Liver (tissue), 9 donors: ENCODE measurements around the gene FKBP5. TPM values are rescaled to one million over a fixed set of nuclear protein-coding genes. Genes with fewer than 3 reads are reported as not detected.

ENCODE experiments used
- DNase-seq: peaks from one replicate; pipeline ENCODE4 v3.0.0-alpha.2; 2017; ENCODE audit warnings: low spot score
- H3K27ac ChIP-seq, 2 donors: one replicate each; pipeline ENCODE4 v1.7.0; 2013; ENCODE audit warnings: inconsistent platforms in 2 of 2, low read length in 2 of 2, control low read depth in 1 of 2, low read depth in 1 of 2, mild to moderate bottlenecking in 1 of 2
- H3K27me3 ChIP-seq, 4 donors: one replicate each; pipeline versions ENCODE4 v1.6.1 to v1.7.0; 2013; ENCODE audit warnings: low read length in 3 of 4, inconsistent platforms in 1 of 4, mild to moderate bottlenecking in 1 of 4, moderate library complexity in 1 of 4; ENCODE audit not compliant: control insufficient read depth in 4 of 4, insufficient read depth in 4 of 4
- H3K36me3 ChIP-seq, 4 donors: one replicate each; pipeline versions ENCODE4 v1.6.1 to v1.7.0; 2013; ENCODE audit warnings: low read length in 3 of 4, mild to moderate bottlenecking in 3 of 4, low read depth in 1 of 4, moderate library complexity in 1 of 4; ENCODE audit not compliant: control insufficient read depth in 4 of 4, insufficient read depth in 3 of 4
- H3K4me1 ChIP-seq, 4 donors: one replicate each; pipeline versions ENCODE4 v1.6.1 to v1.7.0; 2013; ENCODE audit warnings: low read length in 3 of 4, mild to moderate bottlenecking in 3 of 4, moderate library complexity in 1 of 4; ENCODE audit not compliant: control insufficient read depth in 4 of 4, insufficient read depth in 4 of 4
- H3K4me3 ChIP-seq, 3 donors: one replicate each; pipeline versions ENCODE4 v1.6.1 to v1.7.0; 2013; ENCODE audit warnings: low read length in 3 of 3, control low read depth in 1 of 3, low read depth in 1 of 3, mild to moderate bottlenecking in 1 of 3
- H3K9ac ChIP-seq, 2 donors: one replicate each; pipeline ENCODE4 v1.7.0; 2013; ENCODE audit warnings: low read length in 2 of 2, mild to moderate bottlenecking in 2 of 2, moderate library complexity in 2 of 2, control low read depth in 1 of 2, low read depth in 1 of 2
- H3K9me3 ChIP-seq, 4 donors: one replicate each; pipeline versions ENCODE4 v1.6.1 to v1.7.0; 2013; ENCODE audit warnings: low read length in 3 of 4; ENCODE audit not compliant: control insufficient read depth in 4 of 4
- EGR1 ChIP-seq, 2 donors: IDR thresholded peaks; 2 replicates each; pipeline ENCODE4 v1.6.1; 2016 to 2018; ENCODE audit warnings: antibody characterized with exemption in 2 of 2, low read depth in 2 of 2
- FOXA1 ChIP-seq: IDR thresholded peaks from 2 replicates; pipeline ENCODE4 v1.6.1; 2016; ENCODE audit warnings: antibody characterized with exemption
- FOXA2 ChIP-seq: IDR thresholded peaks from 2 replicates; pipeline ENCODE4 v1.6.1; 2016; ENCODE audit warnings: antibody characterized with exemption
- HNF4A ChIP-seq, 2 donors: conservative IDR thresholded peaks; 2 replicates each; pipeline ENCODE4 v1.6.1; 2016; ENCODE audit warnings: antibody characterized with exemption in 2 of 2, mild to moderate bottlenecking in 2 of 2
- HNF4G ChIP-seq: IDR thresholded peaks from 2 replicates; pipeline ENCODE4 v1.6.1; 2016; ENCODE audit warnings: antibody characterized with exemption
- JUND ChIP-seq, 2 donors: IDR thresholded peaks; 2 replicates each; pipeline ENCODE4 v1.6.1; 2016; ENCODE audit warnings: antibody characterized with exemption in 2 of 2
- NR2F2 ChIP-seq: IDR thresholded peaks from 2 replicates; pipeline ENCODE4 v1.6.1; 2016; ENCODE audit warnings: antibody characterized with exemption
- RAD21 ChIP-seq, 2 donors: IDR thresholded peaks; 2 replicates each; pipeline ENCODE4 v1.6.1; 2016; ENCODE audit warnings: antibody characterized with exemption in 2 of 2, mild to moderate bottlenecking in 2 of 2
- REST ChIP-seq: IDR thresholded peaks from 2 replicates; pipeline ENCODE4 v1.6.1; 2016; ENCODE audit warnings: antibody characterized with exemption, mild to moderate bottlenecking
- RXRA ChIP-seq, 2 donors: IDR thresholded peaks; 2 replicates each; pipeline ENCODE4 v1.6.1; 2017 to 2018; ENCODE audit warnings: antibody characterized with exemption in 2 of 2, mild to moderate bottlenecking in 1 of 2
- TAF1 ChIP-seq: conservative IDR thresholded peaks from 2 replicates; pipeline ENCODE4 v1.6.1; 2016; ENCODE audit warnings: antibody characterized with exemption, mild to moderate bottlenecking
- YY1 ChIP-seq: IDR thresholded peaks from 2 replicates; pipeline ENCODE4 v1.6.1; 2016; ENCODE audit warnings: antibody characterized with exemption, mild to moderate bottlenecking
- ZBTB33 ChIP-seq: IDR thresholded peaks from 2 replicates; pipeline ENCODE4 v1.6.1; 2016; ENCODE audit warnings: antibody characterized with exemption
- WGBS: extraction: QIAGEN DNeasy Blood & Tissue Kit; methylation state at CpG from one replicate; pipeline ENCODE4 v1.1.7; 2013; 5-methylcytosine and 5-hydroxymethylcytosine counted together
- polyA plus RNA-seq, 2 donors: library from polyadenylated mRNA; stranded (reverse) in 1 of 2; unstranded in 1 of 2; fragments of 200-250 nt in 1 of 2; fragments of >200 nt in 1 of 2; fragmentation: Nextera tagmentation in 1 of 2; extraction: Ambion mirVana in 1 of 2; gene quantifications; one replicate each; pipeline versions ENCODE4 v1.2.1 to v1.2.3, GENCODE V29; 2013 to 2015
- total RNA-seq, 2 donors: library from RNA; depleted of rRNA; stranded (reverse); fragments of >200 nt; gene quantifications; one replicate each; pipeline ENCODE4 v1.2.3, GENCODE V29; 2014
- TF ChIP-seq, protein P1 (sequence below): IDR thresholded peaks from 2 replicates; pipeline ENCODE4 v1.6.1; 2016; ENCODE audit warnings: antibody characterized with exemption
- donor health status: healthy.
- donor health status: healthy.
- donor health status: healthy.
- donor health status: healthy.
- donor health status: healthy.

FKBP5 gene
- total and polyA plus RNA-seq, 4 donors, result 10.3 to 132 (median 63.7) TPM

DNA sequence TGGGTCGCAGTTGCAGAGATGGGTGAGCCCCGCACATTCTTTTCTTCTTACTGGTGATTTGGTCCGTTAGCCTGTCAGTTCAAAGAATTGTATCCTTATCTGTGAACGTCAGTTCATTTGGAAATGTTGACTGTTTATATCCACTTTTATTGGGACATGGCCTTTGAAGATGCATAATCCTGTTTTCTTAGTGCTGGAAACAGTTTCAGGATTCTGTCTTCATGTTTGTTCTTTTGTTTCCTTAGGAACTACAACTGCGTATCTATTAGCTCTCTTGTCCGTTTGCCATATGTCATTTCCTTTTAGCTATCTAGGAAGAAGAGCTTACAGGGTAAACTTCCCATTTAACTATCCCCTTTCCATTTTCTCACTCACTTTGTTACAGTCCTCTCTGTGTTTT lies 141.0 kb downstream of the FKBP5 start:
- H3K4me3 ChIP-seq, result no peak overlapping the region
- TF ChIP-seq RXRA (IDR thresholded peaks at IDR 0.05), result no peak
- TF ChIP-seq REST, result no peak
- TF ChIP-seq YY1, result no peak
- H3K27ac ChIP-seq, result no peak overlapping the region
- H3K9me3 ChIP-seq, result no peaks in the 10 kb centered on the region
- H3K4me1 ChIP-seq, result no peaks in the 10 kb centered on the region
- DNase-seq, result no peak
- H3K9ac ChIP-seq, result no peak overlapping the region
- H3K27me3 ChIP-seq, result no peaks in the 10 kb centered on the region
- 61% methylated on average over 6 of the region's 6 CpGs for WGBS
- H3K36me3 ChIP-seq, result no peaks in the 10 kb centered on the region

GRCh38 chr6:35544769-35545361 lies 143.8 kb downstream of the FKBP5 start:
- Histone ChIP-seq H3K27ac (no peak overlapping the region), H3K27me3 (no peaks in the 10 kb centered on the region), H3K4me1 (no peaks in the 10 kb centered on the region), H3K4me3 (no peak overlapping the region), H3K36me3 (no peaks in the 10 kb centered on the region), H3K9ac (no peak overlapping the region), H3K9me3 (no peaks in the 10 kb centered on the region)
- TF ChIP-seq, protein P1, sequence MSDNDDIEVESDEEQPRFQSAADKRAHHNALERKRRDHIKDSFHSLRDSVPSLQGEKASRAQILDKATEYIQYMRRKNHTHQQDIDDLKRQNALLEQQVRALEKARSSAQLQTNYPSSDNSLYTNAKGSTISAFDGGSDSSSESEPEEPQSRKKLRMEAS, result no peak
- no peak for TF ChIP-seq HNF4A (conservative IDR thresholded peaks at IDR 0.05)
- TF ChIP-seq HNF4G, result no peak
- TF ChIP-seq NR2F2, result no peak
- no peak for TF ChIP-seq EGR1 (IDR thresholded peaks at IDR 0.05; ENCODE audit: low read depth in 2 of 2)
- no peak for DNase-seq
- 52% methylated on average over 13 of the region's 13 CpGs for WGBS

DNA sequence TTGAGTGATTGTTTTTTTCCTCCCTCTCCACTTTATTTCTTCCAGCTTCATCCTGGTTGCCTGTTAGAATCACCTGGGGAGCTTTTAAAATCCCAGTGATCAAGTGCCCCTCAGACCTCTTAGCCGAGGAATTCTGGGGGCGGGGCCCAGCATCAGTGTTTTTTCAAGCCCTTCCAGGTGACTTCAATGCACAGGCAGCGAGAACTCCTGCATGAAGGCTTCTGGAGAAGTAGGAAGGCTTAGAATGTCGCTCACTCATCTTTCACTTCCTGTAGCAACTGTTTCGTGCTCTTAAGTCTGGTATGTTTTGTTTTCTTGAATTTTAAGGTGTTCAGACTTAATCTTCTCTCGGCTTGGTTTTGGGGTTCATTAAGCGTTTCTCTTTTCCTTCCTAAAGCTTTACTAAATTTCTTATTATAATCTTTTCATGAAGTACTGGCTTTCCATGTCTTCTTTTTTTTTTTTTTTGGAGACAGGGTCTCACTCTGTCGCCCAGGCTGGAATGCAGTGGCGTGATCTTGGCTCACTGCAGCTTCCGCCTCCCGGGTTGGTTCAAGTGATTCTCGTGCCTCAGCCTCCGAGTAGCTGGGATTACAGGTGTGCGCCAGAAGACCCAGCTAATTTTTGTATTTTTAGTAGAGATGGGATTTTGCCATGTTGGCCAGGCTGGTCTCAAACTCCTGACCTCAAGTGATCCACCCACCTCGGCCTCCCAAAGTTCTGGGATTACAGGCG lies 145.1 kb downstream of the FKBP5 start:
- Histone ChIP-seq H3K36me3 (no peaks in the 10 kb centered on the region), H3K9ac (no peak overlapping the region), H3K4me3 (no peak overlapping the region), H3K27me3 (no peaks in the 10 kb centered on the region), H3K9me3 (no peaks in the 10 kb centered on the region), H3K4me1 (no peaks in the 10 kb centered on the region), H3K27ac (no peak overlapping the region)
- 79% methylated on average over 16 of the region's 16 CpGs for WGBS
- no peak for DNase-seq
- no peak for TF ChIP-seq HNF4G
- TF ChIP-seq EGR1 (IDR thresholded peaks at IDR 0.05; ENCODE audit: low read depth in 2 of 2), result no peak
- TF ChIP-seq FOXA2, result no peak
- TF ChIP-seq ZBTB33, result no peak
- TF ChIP-seq RXRA (IDR thresholded peaks at IDR 0.05), result no peak
- TF ChIP-seq HNF4A (conservative IDR thresholded peaks at IDR 0.05), result no peak
- no peak for TF ChIP-seq RAD21 (IDR thresholded peaks at IDR 0.05)
- no peak for TF ChIP-seq TAF1
- no peak for TF ChIP-seq JUND (IDR thresholded peaks at IDR 0.05)
- TF ChIP-seq YY1, result no peak
- TF ChIP-seq FOXA1, result no peak
